GM20431 (cell line): ENCODE data around the gene TEX35.

Experiments used
- in situ Hi-C: fragments of 300-500 bp; cut with MseI, MboI; formaldehyde crosslinking; loops from one replicate; pipeline ENCODE4 v1.15.0; 2020; ENCODE audit warnings: low sequenced_read_pairs; ENCODE audit not compliant: unreplicated experiment

The TEX35 gene

DNA sequence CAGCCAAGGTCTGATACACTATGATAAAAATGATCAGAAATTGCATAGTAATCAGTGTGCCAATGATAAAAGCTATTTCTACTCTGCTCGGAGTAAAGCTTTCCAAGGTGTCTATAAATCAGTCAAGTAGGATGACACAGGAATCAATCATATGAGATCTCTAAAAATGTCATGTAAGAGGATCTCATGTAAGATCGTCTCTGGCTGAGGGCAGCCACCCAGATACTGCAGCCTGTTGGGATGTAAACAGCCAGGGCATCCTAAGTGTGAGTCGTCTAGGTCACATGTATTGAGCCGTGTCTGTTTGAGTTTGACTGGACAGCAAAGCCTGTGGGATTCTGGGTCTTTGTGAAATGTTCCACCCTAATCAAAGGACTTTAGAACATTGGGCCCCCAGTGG, 2.8 kb upstream of the TEX35 start:
- in situ Hi-C loops, result loop anchor here (25.0 kb wide), 1 partner anchor 198 kb away; no protein-coding TSS in a partner anchor

DNA sequence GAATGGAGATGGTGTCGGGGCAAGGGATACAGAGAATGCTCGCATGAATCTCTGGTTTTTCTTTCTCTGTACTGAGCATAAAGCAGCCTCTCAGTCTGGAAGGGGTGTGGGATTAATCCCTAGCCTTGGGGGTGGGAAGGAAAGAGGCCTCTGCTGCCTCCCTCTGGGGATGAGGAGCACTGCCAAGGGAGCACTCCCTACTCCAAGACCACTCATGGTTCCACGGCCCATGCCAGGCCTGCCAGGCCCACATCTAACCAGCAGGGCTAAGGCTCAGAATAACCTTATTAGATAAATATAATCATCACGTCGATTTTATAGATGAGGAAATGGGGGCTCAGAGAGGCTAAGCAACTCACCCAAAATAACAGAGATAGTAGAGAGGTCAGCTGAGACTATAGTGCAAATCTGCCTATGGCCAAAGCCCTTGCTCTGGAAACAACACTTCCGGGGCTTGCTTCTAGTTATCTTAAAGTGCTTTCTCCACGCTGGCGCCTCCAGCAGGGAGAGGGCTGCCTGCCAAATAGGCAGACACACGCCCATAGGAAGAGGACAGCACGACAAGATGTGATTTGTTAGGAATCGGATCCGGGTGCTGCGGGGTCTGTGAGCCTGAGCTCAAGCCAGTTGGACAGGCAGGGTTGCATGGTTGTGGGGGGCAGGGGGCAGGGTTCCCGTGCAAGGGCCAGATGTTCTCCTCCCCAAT, 522 bp downstream of the TEX35 start:
- in situ Hi-C loops, result loop anchor here (25.0 kb wide), 1 partner anchor 201 kb away; no protein-coding TSS in a partner anchor

DNA sequence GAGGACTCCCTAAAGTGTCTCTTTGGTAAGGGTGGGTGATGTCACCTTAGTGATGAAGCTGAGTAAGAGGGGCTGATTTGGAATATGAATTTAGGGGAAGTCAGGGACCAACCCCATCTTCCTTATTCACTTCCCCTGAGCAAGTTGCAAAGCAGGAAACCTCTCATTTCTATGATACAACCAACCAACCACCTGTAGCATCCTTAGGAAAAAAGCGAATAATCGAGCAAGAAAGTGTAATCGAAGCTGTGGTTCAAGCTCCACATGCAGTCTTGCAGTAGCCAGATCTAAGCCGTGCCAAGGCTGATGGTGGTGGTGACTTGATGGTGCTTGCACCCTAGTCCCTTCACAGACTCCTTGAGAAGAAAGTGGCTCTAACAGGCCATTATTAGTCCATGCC, 3.2 kb downstream of the TEX35 start:
- in situ Hi-C loops, result loop anchor here (25.0 kb wide), 1 partner anchor 204 kb away; no protein-coding TSS in a partner anchor

DNA sequence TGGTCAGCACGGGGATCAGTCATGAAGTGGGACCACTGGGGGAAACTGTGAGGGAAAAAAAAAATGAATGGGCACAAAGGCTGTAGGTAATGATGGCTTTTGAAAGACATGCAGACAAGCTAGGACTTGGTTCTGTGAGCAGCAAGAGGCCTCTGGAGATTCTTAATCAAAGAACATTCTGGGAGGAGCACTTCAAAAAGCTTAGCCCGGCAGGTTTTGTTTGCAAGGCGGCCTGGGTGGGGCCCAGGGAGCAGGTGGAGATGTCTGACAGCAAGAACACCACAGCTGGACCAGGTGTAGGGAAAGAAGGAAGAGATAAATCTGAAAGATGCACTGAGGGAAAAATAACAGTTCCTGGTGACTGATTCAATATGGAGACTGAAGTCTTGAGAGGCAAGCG, 6.0 kb downstream of the TEX35 start:
- in situ Hi-C loops, result loop anchor here (25.0 kb wide), 1 partner anchor 207 kb away; no protein-coding TSS in a partner anchor

DNA sequence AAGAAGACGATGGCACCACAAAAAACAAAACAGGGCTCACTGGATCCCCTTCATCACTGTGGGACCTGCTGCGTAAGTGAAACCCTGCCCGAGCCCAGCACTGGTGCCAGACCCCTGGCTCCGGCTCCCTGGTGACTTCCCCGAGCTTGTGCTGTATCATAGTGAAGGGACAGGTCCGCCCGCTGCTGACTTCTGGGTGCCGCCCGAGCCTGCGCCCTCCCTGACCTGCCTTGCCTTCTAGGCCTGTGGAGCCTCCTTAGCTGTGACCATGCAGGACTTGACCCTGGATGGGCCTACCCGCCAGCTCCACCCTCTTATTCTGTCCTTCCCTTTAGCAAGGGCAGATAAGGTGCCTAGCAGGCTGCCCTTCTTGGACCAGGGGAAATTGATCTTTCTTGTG, 7.9 kb downstream of the TEX35 start:
- in situ Hi-C loops, result loop anchor here (10.0 to 25.0 kb wide), 2 partner anchors 209 to 494 kb away; no protein-coding TSS in a partner anchor

DNA sequence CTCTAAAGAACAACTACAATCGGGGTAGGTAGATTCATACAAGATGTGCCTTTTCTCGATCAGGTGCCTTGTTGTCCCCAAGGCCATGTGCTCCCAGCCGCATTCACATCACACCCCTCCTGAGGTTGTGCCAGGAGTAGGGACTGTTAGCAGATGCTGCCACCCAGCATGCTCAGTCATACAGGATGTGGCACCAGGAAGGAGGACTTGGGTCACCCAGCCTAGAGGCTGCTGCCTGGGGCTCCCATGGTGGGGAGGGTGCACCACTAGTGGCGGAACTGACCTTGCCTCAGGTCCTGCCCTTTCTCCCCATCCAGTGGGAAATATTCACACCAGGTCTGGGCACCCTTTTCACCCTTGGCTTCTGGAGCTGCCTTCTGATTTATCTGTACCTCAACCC, 8.3 kb downstream of the TEX35 start:
- in situ Hi-C loops, result loop anchor here (10.0 to 25.0 kb wide), 2 partner anchors 209 to 494 kb away; no protein-coding TSS in a partner anchor

DNA sequence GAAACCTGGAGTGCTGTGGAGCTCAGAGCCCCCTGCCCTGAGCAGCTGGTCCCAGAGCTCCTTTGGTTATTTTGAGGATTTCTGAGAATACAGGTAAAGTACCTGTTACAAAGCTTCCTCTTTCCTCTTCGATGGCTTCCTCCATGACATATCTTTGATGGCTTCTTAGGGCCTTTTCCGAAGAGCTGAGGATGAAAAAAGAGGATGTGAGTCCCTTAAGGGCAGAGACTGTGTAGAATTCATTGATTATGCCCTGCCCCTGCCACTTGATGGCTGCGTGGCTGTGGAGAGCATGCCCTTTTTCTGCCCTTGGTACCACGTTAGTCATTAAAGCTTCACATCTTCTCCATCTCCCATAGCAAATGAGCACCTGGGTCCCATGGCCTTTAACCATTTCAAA, 14.2 kb downstream of the TEX35 start:
- in situ Hi-C loops, result loop anchor here (10.0 to 25.0 kb wide), 3 partner anchors 235 to 835 kb away; partner anchors contain the start of gene AXDND1

DNA sequence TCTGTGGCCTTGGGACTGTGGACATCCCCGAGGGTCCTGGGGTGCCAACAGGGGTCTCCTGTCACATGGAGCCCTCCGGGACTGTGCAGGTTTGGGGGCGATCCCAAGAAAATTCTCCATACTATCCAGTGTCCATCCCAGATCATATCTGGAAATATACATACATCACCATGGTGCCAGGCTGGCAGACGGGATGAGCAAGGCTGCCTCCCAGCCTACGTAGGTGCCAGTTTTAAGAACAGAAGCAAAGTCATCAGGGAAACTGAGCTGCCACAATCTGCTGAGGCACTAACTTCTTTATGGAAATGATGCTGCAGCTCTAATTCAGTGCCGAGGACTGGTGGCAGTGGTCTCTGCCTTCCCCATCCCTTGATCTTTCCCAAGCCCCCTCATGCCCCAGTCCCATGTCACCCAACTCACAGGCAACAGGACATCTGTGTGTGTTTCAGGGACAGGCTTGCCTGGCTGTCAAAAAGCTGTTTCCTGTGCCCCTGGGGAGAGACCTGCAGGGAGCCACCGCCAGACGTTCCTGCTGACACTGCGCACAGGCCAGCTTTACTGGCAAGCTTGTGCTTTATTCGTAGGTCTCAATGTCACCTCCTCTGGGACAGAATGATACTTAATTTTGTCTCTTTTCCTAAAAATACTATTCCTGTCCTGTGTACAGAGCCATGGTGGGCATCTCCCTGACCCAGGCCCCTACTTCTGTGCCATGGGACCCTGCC, 15.5 kb downstream of the TEX35 start:
- in situ Hi-C loops, result loop anchor here (10.0 to 25.0 kb wide), 3 partner anchors 234 to 834 kb away; partner anchors contain the start of gene AXDND1

DNA sequence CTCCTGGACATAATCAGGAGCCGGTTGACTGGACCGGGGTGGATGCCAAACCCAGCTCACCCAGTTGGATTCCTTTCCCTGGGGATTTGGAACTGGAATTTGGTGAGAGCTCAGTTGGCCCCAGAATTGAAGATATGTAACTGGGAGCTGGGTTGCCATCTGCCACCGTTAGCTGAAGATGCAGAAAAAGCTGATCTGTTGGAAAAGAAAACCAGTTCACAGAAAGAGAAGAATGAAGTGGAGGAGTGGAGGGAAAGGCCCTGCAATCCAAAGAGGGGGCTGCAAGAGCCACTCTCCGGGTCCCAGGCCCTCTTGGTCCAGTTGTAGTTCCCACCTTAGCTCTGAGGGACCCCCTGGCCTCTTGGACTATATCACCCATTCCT, 16.0 kb downstream of the TEX35 start:
- in situ Hi-C loops, result loop anchor here (10.0 to 25.0 kb wide), 3 partner anchors 233 to 833 kb away; partner anchors contain the start of gene AXDND1

DNA sequence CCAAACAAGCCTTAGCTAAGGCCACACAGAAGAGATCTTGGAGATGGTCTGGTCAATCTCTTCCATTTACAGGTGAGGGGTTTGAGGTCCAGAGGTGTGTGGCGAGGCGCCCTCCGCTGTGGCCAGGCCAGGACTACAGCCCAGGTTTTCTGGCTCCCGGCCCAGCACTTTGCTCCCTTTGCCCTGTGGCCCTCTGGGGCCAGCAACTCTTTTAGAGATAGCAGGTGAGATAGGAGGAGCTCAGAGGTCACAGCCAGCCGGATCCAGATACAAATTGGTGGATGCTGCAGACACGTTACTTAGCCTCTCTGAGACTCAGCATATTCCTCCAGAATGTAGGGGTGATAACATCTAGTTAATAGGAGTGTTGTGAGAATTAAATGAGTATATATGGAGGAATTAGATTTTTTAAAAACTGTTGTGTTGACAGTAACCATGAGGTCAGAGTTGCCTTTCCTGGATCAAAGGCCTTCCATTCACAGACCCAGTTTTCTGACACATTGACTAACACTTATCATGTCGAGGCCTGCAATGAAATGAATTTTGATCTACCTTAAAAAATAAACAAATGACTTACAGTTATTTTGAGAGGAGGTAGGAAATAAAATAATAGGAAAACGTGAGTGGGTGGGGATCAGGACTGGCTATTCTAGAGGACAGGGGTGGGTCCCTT, 16.6 kb downstream of the TEX35 start:
- in situ Hi-C loops, result loop anchor here (10.0 to 25.0 kb wide), 3 partner anchors 233 to 833 kb away; partner anchors contain the start of gene AXDND1

DNA sequence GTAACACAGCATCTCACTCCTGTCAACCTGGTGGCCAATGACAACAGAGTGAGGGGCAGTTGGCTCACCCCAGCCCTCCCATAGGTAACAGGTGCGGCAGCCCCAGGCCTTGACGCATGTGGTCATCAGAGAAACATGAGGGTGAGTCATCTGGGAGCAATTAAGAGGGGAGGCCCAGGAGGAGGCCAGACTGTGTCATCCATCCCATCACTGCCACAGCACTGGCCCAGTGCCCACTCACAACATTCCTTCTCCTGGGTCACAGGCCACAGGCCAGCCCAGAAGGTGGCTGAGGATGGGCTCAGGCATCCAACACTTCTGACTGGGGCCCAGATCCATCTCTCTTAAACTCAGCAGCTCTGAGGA, 17.1 kb downstream of the TEX35 start:
- in situ Hi-C loops, result loop anchor here (25.0 kb wide), 2 partner anchors 232 to 832 kb away; partner anchors contain the start of gene AXDND1

DNA sequence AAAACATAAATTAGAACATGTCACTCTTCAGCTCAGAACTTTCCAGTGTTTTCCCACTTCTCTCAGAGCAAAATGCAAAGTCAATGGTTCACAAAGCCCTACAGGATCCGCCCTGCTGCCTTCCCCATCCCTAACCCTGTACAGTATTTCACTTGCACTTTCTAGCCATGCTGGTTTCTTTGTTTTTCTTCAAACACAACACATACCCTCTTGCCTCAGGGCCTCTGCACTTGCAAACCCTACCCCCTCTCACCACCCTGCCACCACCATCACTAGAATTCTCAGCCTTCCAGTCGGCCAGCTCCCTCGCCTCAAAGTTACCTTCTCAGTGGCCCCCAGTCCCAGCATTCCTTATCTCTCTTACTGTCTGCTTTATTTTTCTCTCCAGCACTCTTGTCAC, 17.6 kb downstream of the TEX35 start:
- in situ Hi-C loops, result loop anchor here (25.0 kb wide), 2 partner anchors 232 to 832 kb away; partner anchors contain the start of gene AXDND1

DNA sequence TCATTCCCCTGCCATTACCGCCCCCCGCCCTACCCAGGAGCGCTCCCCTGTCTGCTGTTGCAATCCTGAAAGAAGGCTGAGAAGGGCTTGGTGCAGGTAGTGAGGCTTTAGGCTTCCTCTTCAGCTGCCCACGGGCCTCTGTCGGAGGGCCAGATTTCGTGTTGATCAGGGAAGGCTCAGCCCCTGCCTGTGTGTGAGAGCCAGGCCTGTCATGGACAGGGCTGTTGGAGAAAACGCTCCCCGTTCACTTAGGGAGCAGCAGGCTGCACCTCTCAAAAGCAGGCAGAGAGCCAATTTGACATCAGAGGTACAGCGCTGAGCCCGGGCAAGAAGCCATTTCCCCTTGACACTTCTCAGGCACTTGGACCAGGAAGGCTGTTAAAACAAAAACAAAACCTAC, 19.0 kb downstream of the TEX35 start:
- in situ Hi-C loops, result loop anchor here (25.0 kb wide), 2 partner anchors 230 to 830 kb away; partner anchors contain the start of gene AXDND1

DNA sequence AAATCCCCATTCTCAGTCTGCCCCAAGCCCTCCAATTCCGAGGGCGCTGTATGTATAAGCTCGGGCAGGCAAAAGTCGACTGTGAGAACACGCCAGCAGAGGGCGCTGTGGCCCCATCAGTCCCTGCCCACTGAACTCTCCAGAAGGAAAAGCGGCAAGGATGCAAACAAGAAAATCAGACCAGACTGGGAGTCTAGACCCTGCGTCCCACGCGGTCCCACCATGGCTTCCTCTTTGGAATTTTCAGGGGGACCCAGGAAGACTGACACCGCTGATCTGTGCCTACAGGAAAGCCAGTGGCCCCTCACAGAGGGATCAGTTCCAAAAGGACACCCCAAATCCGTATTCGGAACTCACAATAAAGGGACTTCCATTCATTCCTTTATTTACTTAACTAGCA, 19.5 kb downstream of the TEX35 start:
- in situ Hi-C loops, result loop anchor here (25.0 kb wide), 2 partner anchors 230 to 830 kb away; partner anchors contain the start of gene AXDND1

DNA sequence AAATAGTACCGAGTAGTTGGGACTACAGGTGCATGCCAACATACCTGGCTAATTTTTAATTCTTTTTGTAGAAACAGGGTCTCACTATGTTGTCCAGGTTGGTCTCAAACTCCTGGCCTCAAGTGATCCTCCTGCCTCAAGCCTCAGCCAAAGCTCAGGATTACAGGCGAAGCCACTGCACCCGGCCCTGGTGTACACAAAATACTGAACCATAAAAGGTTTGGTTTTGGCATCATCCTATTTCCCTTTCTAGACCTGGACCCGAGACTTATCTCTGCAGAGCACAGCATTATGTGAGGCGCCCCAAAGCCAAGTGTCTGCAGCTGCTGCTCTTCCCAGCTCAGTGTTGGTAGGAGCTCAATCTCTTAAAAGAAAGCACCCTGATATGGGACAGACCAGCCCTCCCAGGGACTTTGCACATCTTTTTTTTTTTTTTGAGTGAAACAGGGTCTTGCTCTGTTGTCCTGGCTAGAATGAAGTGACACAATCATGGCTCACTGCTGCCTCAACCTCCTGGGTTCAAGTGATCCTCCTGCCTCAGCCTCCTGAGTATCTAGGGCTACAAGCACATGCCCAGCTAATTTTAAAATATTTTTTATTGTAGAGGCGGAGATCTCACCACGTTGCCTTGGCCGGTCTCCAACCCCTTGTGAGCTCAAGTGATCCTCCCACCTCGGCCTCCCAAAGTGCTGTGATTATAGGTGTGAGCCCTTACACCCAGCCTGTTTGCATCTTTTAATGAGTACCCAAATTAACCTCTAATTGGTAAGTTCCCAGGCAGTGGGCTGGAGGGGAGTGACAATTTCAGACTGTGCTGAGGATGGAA, 20.4 kb downstream of the TEX35 start:
- in situ Hi-C loops, result loop anchor here (25.0 kb wide), 2 partner anchors 229 to 829 kb away; partner anchors contain the start of gene AXDND1

DNA sequence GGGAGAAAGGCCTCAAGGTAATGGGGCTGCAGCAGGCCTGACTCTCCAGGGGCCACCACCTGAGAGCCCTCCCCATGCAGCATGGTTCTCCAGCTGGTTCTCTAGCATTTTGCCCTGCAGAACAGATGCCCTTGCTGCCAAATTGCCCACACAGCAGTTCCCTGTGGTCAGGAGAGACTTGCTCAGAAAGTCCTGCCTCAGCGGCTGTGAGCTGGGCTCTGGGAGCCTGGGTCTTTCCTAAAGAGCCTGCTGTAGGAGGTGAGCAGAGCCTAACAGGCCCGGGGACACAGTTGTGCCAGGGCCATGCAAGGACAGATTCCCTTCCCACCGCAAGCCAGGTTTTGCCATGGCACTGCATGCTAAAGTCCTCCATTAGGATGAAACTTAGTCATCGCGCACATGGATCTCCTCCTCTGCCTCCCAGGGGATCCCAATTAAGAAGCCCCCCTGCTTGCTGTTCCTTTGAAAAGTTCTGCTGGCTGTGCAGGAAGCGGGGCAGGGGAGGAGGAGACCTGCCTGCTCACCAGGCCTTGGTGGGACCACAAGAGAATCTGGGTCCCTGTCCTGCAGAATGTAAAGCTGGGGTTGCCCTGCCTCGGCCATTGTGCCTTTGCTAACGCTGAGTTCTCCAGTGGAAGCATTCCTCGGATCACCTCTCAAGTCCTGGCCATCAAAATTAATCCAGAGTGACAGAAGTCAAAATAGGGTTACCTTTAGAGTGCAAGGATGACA, 21.4 kb downstream of the TEX35 start:
- in situ Hi-C loops, result loop anchor here (25.0 kb wide), 2 partner anchors 228 to 828 kb away; partner anchors contain the start of gene AXDND1

DNA sequence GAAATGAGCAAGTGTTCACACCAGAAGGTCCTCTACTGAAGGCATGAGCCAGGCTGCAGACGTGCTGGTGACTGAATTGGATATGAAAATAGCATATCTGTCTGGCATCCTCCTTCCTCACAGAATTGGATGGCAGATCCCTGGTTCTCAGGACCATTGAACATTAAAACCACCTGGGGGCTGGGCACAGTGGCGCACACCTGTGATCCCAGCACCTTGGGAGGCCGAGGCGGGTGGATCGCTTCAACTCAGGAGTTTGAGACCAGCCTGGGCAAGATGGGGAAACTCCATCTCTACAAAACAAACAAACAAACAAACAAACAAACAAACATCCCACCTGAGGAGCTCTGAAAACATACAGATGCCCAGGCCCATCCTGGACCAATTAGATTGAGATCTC, 23.4 kb downstream of the TEX35 start:
- in situ Hi-C loops, result loop anchor here (25.0 kb wide), 2 partner anchors 226 to 826 kb away; partner anchors contain the start of gene AXDND1

DNA sequence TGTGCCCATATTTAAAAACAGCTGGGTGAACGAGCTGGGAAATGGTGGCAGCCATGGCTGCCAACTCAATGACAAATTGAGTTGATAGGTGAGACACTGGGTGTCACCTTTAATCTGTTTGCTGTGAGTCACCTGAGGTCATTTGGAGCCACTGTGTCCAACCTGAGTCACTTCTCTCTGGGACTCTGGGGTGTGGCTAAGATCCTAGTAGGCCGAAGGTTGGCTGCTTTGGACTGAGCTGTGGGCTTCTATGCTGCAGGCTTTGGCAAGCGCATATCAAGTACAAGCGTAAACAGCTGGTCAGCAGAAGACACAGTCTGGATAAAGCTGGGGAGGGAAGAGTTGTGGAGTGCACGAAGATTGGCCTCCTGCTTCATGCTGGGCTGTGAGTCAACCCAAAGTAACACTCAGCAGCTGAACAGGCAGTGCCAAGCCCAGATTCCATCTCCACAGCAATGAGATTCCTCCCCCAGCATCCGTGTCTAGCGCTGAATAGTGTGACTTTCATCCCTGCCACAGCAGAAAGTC, 24.0 kb downstream of the TEX35 start:
- in situ Hi-C loops, result loop anchor here (25.0 kb wide), 2 partner anchors 225 to 825 kb away; partner anchors contain the start of gene AXDND1
